H9 (cell line): ENCODE results near the gene TATDN2. TPM values are rescaled to one million over a fixed set of nuclear protein-coding genes. Genes with fewer than 3 reads are reported as not detected.

Experiments used
- DNase-seq: peaks from one replicate; pipeline ENCODE4 v3.0.0-alpha.2; 2017
- H2AFZ ChIP-seq: one replicate; pipeline ENCODE4 v1.6.1; 2013; ENCODE audit warnings: mild to moderate bottlenecking, low read length, control low read depth, moderate library complexity
- H2AK5ac ChIP-seq: 2 replicates; pipeline ENCODE4 v1.6.1; 2013; ENCODE audit warnings: low read length, control low read depth, mixed read lengths; ENCODE audit not compliant: insufficient read length
- H2BK120ac ChIP-seq: one replicate; pipeline ENCODE4 v1.6.1; 2013; ENCODE audit warnings: low read depth, mild to moderate bottlenecking, low read length, control low read depth, inconsistent platforms; ENCODE audit not compliant: poor library complexity, severe bottlenecking
- H2BK12ac ChIP-seq: 2 replicates; pipeline ENCODE4 v1.6.1; 2013; ENCODE audit warnings: low read length, control low read depth, mixed read lengths, low read depth; ENCODE audit not compliant: insufficient read length
- H2BK15ac ChIP-seq: 2 replicates; pipeline ENCODE4 v1.6.1; 2013; ENCODE audit warnings: low read depth, low read length, control low read depth
- H2BK20ac ChIP-seq: one replicate; pipeline ENCODE4 v1.6.1; 2013; ENCODE audit warnings: low read depth, mild to moderate bottlenecking, low read length, control low read depth, inconsistent platforms; ENCODE audit not compliant: poor library complexity, severe bottlenecking
- H2BK5ac ChIP-seq: 2 replicates; pipeline ENCODE4 v1.6.1; 2013; ENCODE audit warnings: low read length, control low read depth, mixed read lengths; ENCODE audit not compliant: insufficient read length
- H3K14ac ChIP-seq: 2 replicates; pipeline ENCODE4 v1.6.1; 2013; ENCODE audit warnings: low read length, control low read depth; ENCODE audit not compliant: insufficient read depth
- H3K18ac ChIP-seq: 2 replicates; pipeline ENCODE4 v1.6.1; 2013; ENCODE audit warnings: low read depth, mild to moderate bottlenecking, mixed read lengths, low read length, control low read depth; ENCODE audit not compliant: insufficient read length
- H3K23ac ChIP-seq: 2 replicates; pipeline ENCODE4 v1.6.1; 2013; ENCODE audit warnings: low read length, control low read depth, mixed read lengths, low read depth; ENCODE audit not compliant: insufficient read length
- H3K23me2 ChIP-seq: 2 replicates; pipeline ENCODE4 v1.6.1; 2013; ENCODE audit warnings: low read depth, mild to moderate bottlenecking, mixed read lengths, low read length, control low read depth; ENCODE audit not compliant: insufficient read length, poor library complexity, severe bottlenecking
- H3K27ac ChIP-seq: 2 replicates; pipeline ENCODE4 v1.5.1; 2013; ENCODE audit warnings: low read length, control low read depth, mixed read lengths, low read depth; ENCODE audit not compliant: insufficient read length
- H3K27me3 ChIP-seq: 2 replicates; pipeline ENCODE4 v1.6.1; 2013; ENCODE audit warnings: low read length, control low read depth, inconsistent platforms; ENCODE audit not compliant: insufficient read depth
- H3K4ac ChIP-seq: 2 replicates; pipeline ENCODE4 v1.6.1; 2013; ENCODE audit warnings: low read depth, mild to moderate bottlenecking, control low read depth, inconsistent platforms, low read length, moderate library complexity
- H3K4me1 ChIP-seq: 2 replicates; pipeline ENCODE4 v1.6.1; 2013; ENCODE audit warnings: low read length, control low read depth, inconsistent platforms; ENCODE audit not compliant: insufficient read depth
- H3K4me2 ChIP-seq: 2 replicates; pipeline ENCODE4 v1.6.1; 2013; ENCODE audit warnings: low read length, control low read depth, mixed read lengths; ENCODE audit not compliant: insufficient read length, insufficient read depth
- H3K56ac ChIP-seq: 2 replicates; pipeline ENCODE4 v1.6.1; 2013; ENCODE audit warnings: low read depth, mild to moderate bottlenecking, mixed read lengths, low read length, control low read depth; ENCODE audit not compliant: insufficient read length
- H3K79me1 ChIP-seq: 2 replicates; pipeline ENCODE4 v1.6.1; 2013; ENCODE audit warnings: low read depth, mild to moderate bottlenecking, moderate library complexity, low read length, control low read depth, inconsistent platforms; ENCODE audit not compliant: insufficient read depth, poor library complexity, severe bottlenecking
- H3K79me2 ChIP-seq: 2 replicates; pipeline ENCODE4 v1.6.1; 2013; ENCODE audit warnings: low read length, control low read depth, inconsistent platforms; ENCODE audit not compliant: insufficient read depth
- H3K9ac ChIP-seq: 2 replicates; pipeline ENCODE4 v1.6.1; 2013; ENCODE audit warnings: low read length, control low read depth, mixed read lengths; ENCODE audit not compliant: insufficient read length; ENCODE audit errors: extremely low read depth
- H3K9me3 ChIP-seq: one replicate; pipeline ENCODE4 v1.6.1; 2013; ENCODE audit warnings: low read depth, low read length, inconsistent platforms; ENCODE audit not compliant: control insufficient read depth
- H3T11ph ChIP-seq: one replicate; pipeline ENCODE4 v1.6.1; 2013; ENCODE audit warnings: mild to moderate bottlenecking, low read length, control low read depth, inconsistent platforms
- H4K20me1 ChIP-seq: one replicate; pipeline ENCODE4 v1.6.1; 2013; ENCODE audit not compliant: control insufficient read depth, insufficient read length, insufficient read depth
- H4K5ac ChIP-seq: 2 replicates; pipeline ENCODE4 v1.6.1; 2013; ENCODE audit warnings: low read depth, mild to moderate bottlenecking, mixed read lengths, low read length, control low read depth; ENCODE audit not compliant: insufficient read length
- H4K8ac ChIP-seq: replicated peaks from 2 replicates; pipeline ENCODE4 v1.6.1; 2013; ENCODE audit warnings: low read length, control low read depth, mixed read lengths, low read depth; ENCODE audit not compliant: insufficient read length
- H4K91ac ChIP-seq: 2 replicates; pipeline ENCODE4 v1.6.1; 2013; ENCODE audit warnings: low read depth, mild to moderate bottlenecking, moderate library complexity, mixed read lengths, low read length, control low read depth; ENCODE audit not compliant: insufficient read length
- H3K27ac Mint-ChIP-seq, 3 experiments: 2 replicates in 2 of 3; 3 replicates in 1 of 3; pipeline ENCODE4 v1.8.0; 2020 to 2021; ENCODE audit warnings: mixed read lengths in 3 of 3, mild to moderate bottlenecking in 1 of 3, moderate library complexity in 1 of 3
- H3K27me3 Mint-ChIP-seq: 2 replicates; pipeline ENCODE4 v1.8.0; 2021; ENCODE audit warnings: low read depth, mild to moderate bottlenecking, moderate library complexity, mixed read lengths
- H3K36me3 Mint-ChIP-seq, 3 experiments: 2 replicates in 2 of 3; 3 replicates in 1 of 3; pipeline ENCODE4 v1.8.0; 2020 to 2021; ENCODE audit warnings: low read depth in 3 of 3, mixed read lengths in 3 of 3; ENCODE audit not compliant: insufficient read depth in 1 of 3
- H3K4me1 Mint-ChIP-seq, 2 experiments: 2 replicates each; pipeline ENCODE4 v1.8.0; 2020; ENCODE audit warnings: mixed read lengths in 2 of 2
- H3K4me3 Mint-ChIP-seq, 2 experiments: 2 replicates in 1 of 2; 3 replicates in 1 of 2; pipeline ENCODE4 v1.8.0; 2020 to 2021; ENCODE audit warnings: mild to moderate bottlenecking in 2 of 2, mixed read lengths in 2 of 2, moderate library complexity in 1 of 2
- H3K9me3 Mint-ChIP-seq, 2 experiments: 2 replicates in 1 of 2; 3 replicates in 1 of 2; pipeline ENCODE4 v1.8.0; 2020; ENCODE audit warnings: mild to moderate bottlenecking in 2 of 2, mixed read lengths in 2 of 2, moderate library complexity in 1 of 2
- CTCF ChIP-seq: fragments of 200-600 bp; sonication (generic); conservative IDR thresholded peaks from 3 replicates; pipeline ENCODE4 v1.8.0; 2021; ENCODE audit warnings: antibody characterized with exemption, mild to moderate bottlenecking
- WGBS: extraction: QIAGEN DNeasy Blood & Tissue Kit; methylation state at CpG from one replicate; pipeline ENCODE4 v1.1.7; 2013; ENCODE audit warnings: missing lambda C conversion rate, low lambda C conversion rate, mixed read lengths; ENCODE audit not compliant: insufficient read length; ENCODE audit errors: extremely low coverage; 5-methylcytosine and 5-hydroxymethylcytosine counted together
- total RNA-seq: library from RNA; stranded (reverse); gene quantifications from 2 replicates; pipeline ENCODE4 v1.2.1, GENCODE V29; 2021

The TATDN2 gene
- total RNA-seq, 1 experiment from 2014 or later, result 34.4 TPM

DNA sequence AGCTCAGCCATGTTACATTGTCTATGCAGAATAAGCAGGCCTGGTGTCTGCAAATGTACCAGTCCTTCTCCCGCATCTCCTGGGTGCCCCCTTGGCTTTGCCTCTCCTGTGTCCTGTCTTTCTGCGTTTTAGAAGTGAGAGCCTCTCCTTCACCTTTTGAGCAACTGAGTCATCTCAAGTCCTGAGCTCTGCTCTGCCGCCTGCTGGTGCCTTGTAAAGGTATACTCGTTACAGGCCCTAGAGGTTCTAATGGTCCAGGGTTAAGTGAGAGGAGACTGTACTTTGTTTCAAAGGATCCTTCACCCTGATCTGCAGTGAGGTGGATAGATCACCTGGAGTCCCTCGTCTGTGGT, 31.9 kb downstream of the TATDN2 start:
- H3K18ac ChIP-seq, result no peak overlapping the region
- H3K79me1 ChIP-seq, result peaks cover 4% of the 10 kb centered on the region
- H3K27ac Mint-ChIP-seq, result no peak overlapping the region
- H3K4me2 ChIP-seq, result no peak overlapping the region
- no peak overlapping the region for H3T11ph ChIP-seq
- no peaks in the 10 kb centered on the region for H3K27me3 Mint-ChIP-seq
- H3K36me3 Mint-ChIP-seq, result peaks cover 12 to 55% (median 42%) of the 10 kb centered on the region in 3 experiments; a peak in 6 of 7 replicates
- H4K8ac ChIP-seq, result no peak overlapping the region
- no peak overlapping the region for H2AFZ ChIP-seq
- no peak for DNase-seq
- no peak overlapping the region for H2BK12ac ChIP-seq
- peak; percentile 52 for TF ChIP-seq CTCF
- H2BK120ac ChIP-seq, result no peak overlapping the region
- no CpG with 5 or more reads among the region's 5 CpGs for WGBS
- H4K5ac ChIP-seq, result no peak overlapping the region
- no peak overlapping the region for H3K4ac ChIP-seq
- no peak overlapping the region for H3K56ac ChIP-seq
- no peak overlapping the region for H2BK15ac ChIP-seq
- H3K23ac ChIP-seq, result no peak overlapping the region
- no peak overlapping the region for H3K9ac ChIP-seq
- no peaks in the 10 kb centered on the region for H3K9me3 ChIP-seq
- no peaks in the 10 kb centered on the region for H3K4me1 ChIP-seq
- H3K9me3 Mint-ChIP-seq, result no peaks in the 10 kb centered on the region
- H3K23me2 ChIP-seq, result no peaks in the 10 kb centered on the region
- no peak overlapping the region for H4K91ac ChIP-seq
- no peaks in the 10 kb centered on the region for H4K20me1 ChIP-seq
- H2BK20ac ChIP-seq, result no peak overlapping the region
- peaks cover 2% of the 10 kb centered on the region; the same call in 1 of the 2 replicates for H3K79me2 ChIP-seq
- no peak overlapping the region for H3K27ac ChIP-seq
- H2BK5ac ChIP-seq, result no peak overlapping the region
- H3K4me3 Mint-ChIP-seq, result no peak overlapping the region
- H2AK5ac ChIP-seq, result no peak overlapping the region
- H3K4me1 Mint-ChIP-seq, result peaks cover 0 to 1% of the 10 kb centered on the region in 2 experiments; a peak in 1 of 4 replicates
- no peak overlapping the region for H3K14ac ChIP-seq
- no peaks in the 10 kb centered on the region for H3K27me3 ChIP-seq
